HepG2 (cell line): Measurements from ENCODE around the gene IGF2BP1. TPM values are rescaled to one million over a fixed set of nuclear protein-coding genes. Genes with fewer than 3 reads are reported as not detected.
A peak's percentile ranks its signal among the peaks of the same experiment; 100 is the strongest.

Source experiments
- ATAC-seq: fragments of 200-7000 bp; cut with Tn5 transposase; 3 replicates; pipeline ENCODE4 v1.9.1; 2020; ENCODE audit warnings: mild to moderate bottlenecking, moderate library complexity
- BruUV-seq: library from RNA; stranded (reverse); fragments of 400-500 nt; replicated peaks from 2 replicates; lab custom pipeline; 2021; lab: Mats Ljungman, UMichigan
- CTCF ChIA-PET: fragments of 300-600 bp; formaldehyde crosslinking; extraction: SDS; loops from one replicate; lab custom pipeline; 2021; ENCODE audit warnings: low total read pairs, inconsistent platforms, low intra/inter-chr PET ratio; lab: Yijun Ruan, JAX
- POLR2A ChIA-PET: fragments of 350-600 bp; sonication (Branson Sonifier 250); formaldehyde crosslinking; loops from one replicate; lab custom pipeline; 2020; ENCODE audit warnings: antibody characterized with exemption, inconsistent platforms; lab: Yijun Ruan, JAX
- DNase-seq: peaks from one replicate; pipeline ENCODE4 v3.0.0-alpha.2; 2015; ENCODE audit warnings: low spot score
- FAIRE-seq: peaks from 3 replicates; lab custom pipeline; 2011; peaks lifted over from hg19 to GRCh38; lab: Jason Lieb, UNC
- H2AFZ ChIP-seq: one replicate; pipeline ENCODE4 v1.6.1; 2011; ENCODE audit warnings: low read length, inconsistent platforms
- H3K27ac ChIP-seq: fragments of 300-600 bp; 3 replicates; pipeline ENCODE4 v1.8.0; 2011; ENCODE audit warnings: mixed run types, mild to moderate bottlenecking, mixed read lengths, low read length, inconsistent platforms; ENCODE audit not compliant: insufficient read depth; ENCODE audit errors: extremely low read length
- H3K27me3 ChIP-seq, 2 experiments: fragments of 200-600 bp in 1 of 2; 2 replicates in 1 of 2; 3 replicates in 1 of 2; pipeline versions ENCODE4 v1.6.0 to v1.8.0; 2011; ENCODE audit warnings: low read length in 2 of 2, mild to moderate bottlenecking in 2 of 2, moderate library complexity in 2 of 2, inconsistent platforms in 1 of 2; ENCODE audit not compliant: insufficient read depth in 2 of 2, control insufficient read depth in 1 of 2
- H3K36me3 ChIP-seq, 2 experiments: fragments of 200-600 bp in 1 of 2; replicated peaks in 1 of 2; 2 replicates in 1 of 2; 3 replicates in 1 of 2; pipeline versions ENCODE4 v1.5.1 to v1.8.0; 2011; ENCODE audit warnings: low read length in 2 of 2, inconsistent platforms in 1 of 2; ENCODE audit not compliant: insufficient read depth in 2 of 2, control insufficient read depth in 1 of 2
- H3K4me1 ChIP-seq: 2 replicates; pipeline ENCODE4 v1.5.1; 2012; ENCODE audit warnings: low read length, inconsistent platforms; ENCODE audit not compliant: insufficient read depth
- H3K4me2 ChIP-seq: 2 replicates; pipeline ENCODE4 v1.6.0; 2011; ENCODE audit warnings: low read depth, low read length, inconsistent platforms
- H3K4me3 ChIP-seq, 3 experiments: fragments of 200-600 bp in 1 of 3; sonication (generic), shearing (Covaris generic) in 1 of 3; replicated peaks in 1 of 3; 2 replicates each; pipeline ENCODE4 v1.5.1; 2011 to 2016; ENCODE audit warnings: low read length in 3 of 3, inconsistent platforms in 2 of 3, low read depth in 2 of 3, mild to moderate bottlenecking in 2 of 3, control low read depth in 1 of 3, mixed read lengths in 1 of 3; ENCODE audit not compliant: insufficient read depth in 1 of 3
- H3K79me2 ChIP-seq: one replicate; pipeline ENCODE4 v1.6.1; 2011; ENCODE audit warnings: low read length, inconsistent platforms; ENCODE audit not compliant: insufficient read depth
- H3K9ac ChIP-seq: 2 replicates; pipeline ENCODE4 v1.6.0; 2011; ENCODE audit warnings: mild to moderate bottlenecking, low read depth, low read length, inconsistent platforms; ENCODE audit not compliant: insufficient read depth
- H3K9me3 ChIP-seq: 2 replicates; pipeline ENCODE4 v1.5.1; 2012; ENCODE audit warnings: mild to moderate bottlenecking, low read length
- H4K20me1 ChIP-seq: 2 replicates; pipeline ENCODE4 v1.6.0; 2011; ENCODE audit warnings: inconsistent platforms, mild to moderate bottlenecking, low read length, moderate library complexity; ENCODE audit not compliant: insufficient read depth
- CCDC6 ChIP-seq: sonication (generic); formaldehyde crosslinking; IDR thresholded peaks from 2 replicates; pipeline ENCODE4 v1.8.1; 2022; ENCODE audit warnings: mild to moderate bottlenecking, missing genetic modification reagents, moderate library complexity
- E2F5 ChIP-seq: sonication (generic); formaldehyde crosslinking; conservative IDR thresholded peaks from 2 replicates; pipeline ENCODE4 v1.4.0; 2020; ENCODE audit warnings: missing genetic modification reagents
- MIER3 ChIP-seq: IDR thresholded peaks from 2 replicates; pipeline ENCODE4 v1.6.1; 2016; ENCODE audit warnings: missing compliant biosample characterization, borderline replicate concordance
- PCBP2 ChIP-seq: fragments of 200-400 bp; formaldehyde crosslinking; optimal IDR thresholded peaks from 2 replicates; pipeline ENCODE3; 2018; ENCODE audit warnings: low read length, low read depth; ENCODE audit not compliant: poor library complexity, severe bottlenecking
- PHF8 ChIP-seq: sonication (generic); formaldehyde crosslinking; IDR thresholded peaks from 2 replicates; pipeline ENCODE4 v1.5.0; 2020; ENCODE audit warnings: missing genetic modification reagents
- POLR2A ChIP-seq, 2 experiments: IDR thresholded peaks; 2 replicates each; pipeline ENCODE4 v1.6.1; 2011; ENCODE audit warnings: low read depth in 2 of 2, low read length in 2 of 2, mild to moderate bottlenecking in 1 of 2, moderate library complexity in 1 of 2; ENCODE audit not compliant: insufficient read depth in 1 of 2
- PRPF4 ChIP-seq: fragments of 200-400 bp; formaldehyde crosslinking; IDR thresholded peaks from 2 replicates; pipeline ENCODE4 v1.6.1; 2016; ENCODE audit warnings: low read length, low read depth; ENCODE audit not compliant: poor library complexity, severe bottlenecking
- TEAD2 ChIP-seq: sonication (generic); formaldehyde crosslinking; IDR thresholded peaks from 2 replicates; pipeline ENCODE4 v1.9.0; 2021; ENCODE audit warnings: missing genetic modification reagents
- ZFP82 ChIP-seq: sonication (generic); formaldehyde crosslinking; IDR thresholded peaks from 2 replicates; pipeline ENCODE4 v1.5.1; 2020; ENCODE audit warnings: mild to moderate bottlenecking, missing genetic modification reagents, borderline replicate concordance
- ZKSCAN5 ChIP-seq: sonication (generic); formaldehyde crosslinking; IDR thresholded peaks from 2 replicates; pipeline ENCODE4 v1.5.1; 2020; ENCODE audit warnings: mild to moderate bottlenecking, missing genetic modification reagents
- ZNF350 ChIP-seq: sonication (generic); formaldehyde crosslinking; IDR thresholded peaks from 2 replicates; pipeline ENCODE4 v1.4.0; 2020; ENCODE audit warnings: mild to moderate bottlenecking, low read depth, missing genetic modification reagents, borderline replicate concordance
- ZSCAN5A ChIP-seq: sonication (generic); formaldehyde crosslinking; IDR thresholded peaks from 2 replicates; pipeline ENCODE4 v1.8.0; 2022; ENCODE audit warnings: mild to moderate bottlenecking, missing genetic modification reagents, borderline replicate concordance
- WGBS: methylation state at CpG from one replicate; pipeline ENCODE4 v1.1.6; 2017; ENCODE audit warnings: low lambda C conversion rate; 5-methylcytosine and 5-hydroxymethylcytosine counted together
- in situ Hi-C: cut with HindIII; loops from 2 replicates; pipeline ENCODE4 v1.10.0; 2017; ENCODE audit warnings: low pct_unique_long_range_greater_than_20kb; ENCODE audit not compliant: extremely low pct_ligation_motif_present
- intact Hi-C: fragments of 100-400 bp; cut with micrococcal nuclease; formaldehyde crosslinking; loops from one replicate; pipeline ENCODE4 v1.10.0; 2022; ENCODE audit not compliant: unreplicated experiment
- polyA plus RNA-seq, 8 experiments: library from polyadenylated mRNA; depleted of rRNA in 3 of 8; stranded (reverse) in 7 of 8; unstranded in 1 of 8; fragments of >200 nt; fragmentation: Illumina TruSeq in 4 of 8; extraction: Trizol in 4 of 8; gene quantifications; 2 replicates each; pipeline versions ENCODE4 v1.2.1 to v1.2.3, GENCODE V29; 2011 to 2016; ENCODE audit warnings: low read depth in 4 of 8, missing spikeins in 1 of 8, mixed read lengths in 1 of 8; ENCODE audit not compliant: insufficient read depth in 1 of 8
- total RNA-seq, 5 experiments: library from RNA; depleted of rRNA; stranded (reverse); fragments of >200 nt; fragmentation: Illumina TruSeq; extraction: Trizol; gene quantifications; 2 replicates each; pipeline ENCODE4 v1.2.3, GENCODE V29; 2016; ENCODE audit warnings: low read depth in 1 of 5

Gene IGF2BP1
- total and polyA plus RNA-seq, 2 of the 13 experiments (the other 11 are each of a cell fraction or from before 2014, with no cell fraction given), result 29.7 to 75.1 TPM

GRCh38 chr17:49015924-49016774 lies 19.0 kb downstream of the IGF2BP1 start (continued):
- TF ChIP-seq PCBP2, result no peak
- TF ChIP-seq CCDC6 (CRISPR knock-in tag), result no peak
- TF ChIP-seq POLR2A (IDR thresholded peaks at IDR 0.05; ENCODE audit: insufficient read depth in 1 of 2, low read depth in 2 of 2, low read length in 2 of 2), result 0 out of 4 replicates have a peak, but pooled peaks of 1 of the 2 experiments have one; percentile 19
- TF ChIP-seq ZNF350 (CRISPR knock-in tag), result no peak
- no peak for TF ChIP-seq PHF8 (CRISPR knock-in tag)
- TF ChIP-seq ZFP82 (CRISPR knock-in tag), result no peak
- no peak for TF ChIP-seq ZKSCAN5 (CRISPR knock-in tag)

- Histone ChIP-seq H2AFZ (no peak overlapping the region), H3K36me3 (peaks cover 18 to 54% of the 10 kb centered on the region in 2 experiments), H3K9ac (no peak overlapping the region), H4K20me1 (peaks cover 26% of the 10 kb centered on the region), H3K4me1 (peaks cover 92% of the 10 kb centered on the region), H3K27me3 (no peaks in the 10 kb centered on the region), H3K79me2 (peaks cover 89% of the 10 kb centered on the region), H3K27ac (no peak overlapping the region), H3K4me2 (no peak overlapping the region), H3K9me3 (no peaks in the 10 kb centered on the region), H3K4me3 (no peak overlapping the region)
- WGBS, result 96% methylated on average over 16 of the region's 16 CpGs
- intact Hi-C loops (loop anchor here (1.0 kb wide), 1 partner anchor 10 kb away; no protein-coding TSS in a partner anchor), in situ Hi-C loops (no loop called here)
- ATAC-seq, result no peak
- no peak for FAIRE-seq
- ChIA-PET CTCF (no interaction called here), POLR2A (interaction anchor here (1.0 to 6.3 kb wide), 6 partner anchors 10 to 87 kb away, joined by 3 to 38 read pairs (median 4); partner anchors contain the start of genes IGF2BP1 and SNF8)
- TF ChIP-seq POLR2A (IDR thresholded peaks at IDR 0.05; ENCODE audit: insufficient read depth in 1 of 2, low read depth in 2 of 2, low read length in 2 of 2) (0 out of 4 replicates have a peak, but pooled peaks of 1 of the 2 experiments have one; percentile 17), ZSCAN5A (CRISPR knock-in tag) (no peak), E2F5 (CRISPR knock-in tag) (no peak), TEAD2 (no peak), PRPF4 (no peak), MIER3 (CRISPR knock-in tag) (no peak)
- BruUV-seq, result no TSS peak
- DNase-seq, result no peak
Observed at GRCh38 chr17:49016775-49017463, 19.7 kb downstream of the IGF2BP1 start.
